ENCODE results near the gene CD4. TPM values are rescaled to one million over a fixed set of nuclear protein-coding genes. Genes with fewer than 3 reads are reported as not detected.

Gene CD4
- total RNA-seq, 1 experiment from 2014 or later: not detected

GRCh38 chr12:6771091-6771495, 18.2 kb upstream of the CD4 start:
- Mint-ChIP-seq H3K4me1 (ENCODE audit: low read depth, unreplicated experiment) (peaks cover 41% of the 10 kb centered on the region), H3K27ac (ENCODE audit: unreplicated experiment) (no peak overlapping the region)
- CTCF ChIA-PET: interaction anchor here (0.6 to 3.0 kb wide), 4 partner anchors 10 to 70 kb away, joined by 3 to 18 read pairs (median 8); partner anchors contain the start of gene MLF2

GRCh38 chr12:6771509-6772330, 17.6 kb upstream of the CD4 start:
- Histone ChIP-seq H3K4me1 (peaks cover 30% of the 10 kb centered on the region), H3K36me3 (ENCODE audit: control insufficient read depth, insufficient read depth, low read length) (peaks cover 10% of the 10 kb centered on the region; the same call in 1 of the 2 replicates), H3K9me3 (no peaks in the 10 kb centered on the region), H3K4me3 (ENCODE audit: low read depth, low read length) (no peak overlapping the region), H3K27me3 (replicated peaks; ENCODE audit: control insufficient read depth, insufficient read depth, low read length) (no peaks in the 10 kb centered on the region)
- Mint-ChIP-seq H3K4me3 (ENCODE audit: unreplicated experiment) (no peak overlapping the region), H3K4me1 (ENCODE audit: low read depth, unreplicated experiment) (peaks cover 47% of the 10 kb centered on the region), H3K36me3 (ENCODE audit: insufficient read depth, unreplicated experiment) (peaks cover 12% of the 10 kb centered on the region), H3K27me3 (ENCODE audit: insufficient read depth, unreplicated experiment) (no peaks in the 10 kb centered on the region), H3K9me3 (ENCODE audit: unreplicated experiment) (no peaks in the 10 kb centered on the region), H3K27ac (ENCODE audit: unreplicated experiment) (no peak overlapping the region)
- POLR2A ChIA-PET: no interaction called here
- intact Hi-C loops (cut with micrococcal nuclease; ENCODE audit: unreplicated experiment): no loop called here
- no peak for DNase-seq
- CTCF ChIA-PET: interaction anchor here (0.8 to 1.9 kb wide), 3 partner anchors 9 to 19 kb away, joined by 3 to 9 read pairs (median 6); partner anchors contain the start of gene MLF2
- TF ChIP-seq CTCF (IDR thresholded peaks at IDR 0.05; ENCODE audit: insufficient read depth in 1 of 2, low read depth in 1 of 2, low read length in 1 of 2, severe bottlenecking in 1 of 2, unreplicated experiment in 1 of 2): no peak
- no TSS peak for BruUV-seq (replicated peaks)

More at GRCh38 chr12:6771091-6771495, 18.2 kb upstream of the CD4 start:
- Histone ChIP-seq H3K9me3 (no peaks in the 10 kb centered on the region), H3K27me3 (replicated peaks; ENCODE audit: control insufficient read depth, insufficient read depth, low read length) (no peaks in the 10 kb centered on the region), H3K4me3 (ENCODE audit: low read depth, low read length) (no peak overlapping the region), H3K4me1 (peaks cover 25% of the 10 kb centered on the region), H3K36me3 (ENCODE audit: control insufficient read depth, insufficient read depth, low read length) (peaks cover 10% of the 10 kb centered on the region; the same call in 1 of the 2 replicates)
- no TSS peak for BruUV-seq (replicated peaks)
- Mint-ChIP-seq H3K36me3 (ENCODE audit: insufficient read depth, unreplicated experiment) (peaks cover 13% of the 10 kb centered on the region), H3K9me3 (ENCODE audit: unreplicated experiment) (no peaks in the 10 kb centered on the region), H3K4me3 (ENCODE audit: unreplicated experiment) (peak overlapping the region; percentile 41), H3K27me3 (ENCODE audit: insufficient read depth, unreplicated experiment) (no peaks in the 10 kb centered on the region)
- TF ChIP-seq CTCF (IDR thresholded peaks at IDR 0.05; ENCODE audit: insufficient read depth in 1 of 2, low read depth in 1 of 2, low read length in 1 of 2, severe bottlenecking in 1 of 2, unreplicated experiment in 1 of 2): no peak
- intact Hi-C loops (cut with micrococcal nuclease; ENCODE audit: unreplicated experiment): no loop called here
- DNase-seq: no peak
- POLR2A ChIA-PET: no interaction called here

DNA sequence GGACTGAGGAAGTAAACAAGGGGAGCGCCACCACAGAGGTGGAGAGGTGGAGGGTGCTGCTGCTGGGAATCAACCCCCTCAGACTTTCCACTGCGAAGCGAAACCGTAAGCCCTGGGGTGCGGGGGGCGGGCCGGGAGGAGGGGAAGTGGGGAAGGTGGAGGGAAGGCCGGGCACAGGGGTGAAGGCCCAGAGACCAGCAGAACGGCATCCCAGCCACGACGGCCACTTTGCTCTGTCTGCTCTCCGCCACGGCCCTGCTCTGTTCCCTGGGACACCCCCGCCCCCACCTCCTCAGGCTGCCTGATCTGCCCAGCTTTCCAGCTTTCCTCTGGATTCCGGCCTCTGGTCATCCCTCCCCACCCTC, 17.0 kb upstream of the CD4 start, which contains the start of gene LAG3:
Gene LAG3, plus strand, starts transcription at position 190 of the 365 bp plus-strand sequence. CDS start 333 bp downstream, outside the sequence.
- H3K36me3 Mint-ChIP-seq (ENCODE audit: insufficient read depth, unreplicated experiment): peaks cover 8% of the 10 kb centered on the region
- H3K36me3 ChIP-seq (ENCODE audit: control insufficient read depth, insufficient read depth, low read length): peaks cover 10% of the 10 kb centered on the region; the same call in 1 of the 2 replicates
- ChIA-PET POLR2A (no interaction called here), CTCF (interaction anchor here (0.8 to 1.9 kb wide), 2 partner anchors 11 to 19 kb away, joined by 6 to 9 read pairs; partner anchors contain the start of gene MLF2)
- H3K27ac Mint-ChIP-seq (ENCODE audit: unreplicated experiment): no peak within 1 kb of the TSS
- BruUV-seq (replicated peaks): no TSS peak
- DNase-seq: no peak
- no peaks in the 10 kb centered on the region for H3K27me3 ChIP-seq (replicated peaks; ENCODE audit: control insufficient read depth, insufficient read depth, low read length)
- intact Hi-C loops (cut with micrococcal nuclease; ENCODE audit: unreplicated experiment): no loop called here
- H3K4me3 Mint-ChIP-seq (ENCODE audit: unreplicated experiment): no peak within 1 kb of the TSS
- H3K9me3 ChIP-seq: no peaks in the 10 kb centered on the region
- TF ChIP-seq CTCF (IDR thresholded peaks at IDR 0.05; ENCODE audit: insufficient read depth in 1 of 2, low read depth in 1 of 2, low read length in 1 of 2, severe bottlenecking in 1 of 2, unreplicated experiment in 1 of 2): no peak
- no peaks in the 10 kb centered on the region for H3K9me3 Mint-ChIP-seq (ENCODE audit: unreplicated experiment)
- H3K4me1 ChIP-seq: peaks cover 30% of the 10 kb centered on the region
- H3K4me1 Mint-ChIP-seq (ENCODE audit: low read depth, unreplicated experiment): peaks cover 48% of the 10 kb centered on the region
- H3K27me3 Mint-ChIP-seq (ENCODE audit: insufficient read depth, unreplicated experiment): no peaks in the 10 kb centered on the region
- no peak within 1 kb of the TSS for H3K4me3 ChIP-seq (ENCODE audit: low read depth, low read length)
